Stimulated activated CD8-positive, alpha-beta memory T cell treated with anti-CD3 and anti-CD28 coated beads, Interleukin-4, amount 100 ng/mL, for 48 hours (primary cell): ENCODE data around the gene SDK2.

Experiments used
- DNase-seq: peaks from one replicate; pipeline ENCODE4 v3.0.0-alpha.2; 2020

Gene SDK2

GRCh38 chr17:73644145-73645049, at the start of gene SDK2:
Gene SDK2, minus strand, starts transcription at chr17:73644445. Its CDS starts 357 bp downstream, at chr17:73644088.
- no peak for DNase-seq

- DNase-seq, result no peak
Observed at GRCh38 chr17:73693071-73693470, 48.8 kb upstream of the SDK2 start.

GRCh38 chr17:73691321-73691766, 47.1 kb upstream of the SDK2 start:
- DNase-seq, result no peak

GRCh38 chr17:73690676-73691075, 46.4 kb upstream of the SDK2 start:
- DNase-seq, result no peak

- DNase-seq, result no peak
Observed at GRCh38 chr17:73689596-73690275, 45.5 kb upstream of the SDK2 start.

- DNase-seq, result no peak
Observed at GRCh38 chr17:73686961-73687360, 42.7 kb upstream of the SDK2 start.

- DNase-seq, result no peak
Observed at GRCh38 chr17:73686126-73686525, 41.9 kb upstream of the SDK2 start.

GRCh38 chr17:73684183-73684582, 39.9 kb upstream of the SDK2 start:
- no peak for DNase-seq

- DNase-seq, result no peak
Observed at GRCh38 chr17:73683771-73684170, 39.5 kb upstream of the SDK2 start.

GRCh38 chr17:73681946-73682345, 37.7 kb upstream of the SDK2 start:
- no peak for DNase-seq

- no peak for DNase-seq
Observed at GRCh38 chr17:73679476-73679875, 35.2 kb upstream of the SDK2 start.

GRCh38 chr17:73678999-73679398, 34.8 kb upstream of the SDK2 start:
- no peak for DNase-seq

- DNase-seq, result no peak
Observed at GRCh38 chr17:73669771-73670170, 25.5 kb upstream of the SDK2 start.

GRCh38 chr17:73667181-73667959, 23.1 kb upstream of the SDK2 start:
- no peak for DNase-seq

GRCh38 chr17:73663614-73664013, 19.4 kb upstream of the SDK2 start:
- no peak for DNase-seq

- DNase-seq, result peak; percentile 8
Observed at GRCh38 chr17:73660366-73660765, 16.1 kb upstream of the SDK2 start.

- DNase-seq, result no peak
Observed at GRCh38 chr17:73658821-73659515, 14.7 kb upstream of the SDK2 start.

GRCh38 chr17:73657473-73658116, 13.3 kb upstream of the SDK2 start:
- peak; percentile 46 for DNase-seq

GRCh38 chr17:73654241-73654640, 10.0 kb upstream of the SDK2 start:
- peak; percentile 14 for DNase-seq

- no peak for DNase-seq
Observed at GRCh38 chr17:73653810-73654209, 9.6 kb upstream of the SDK2 start.

- no peak for DNase-seq
Observed at GRCh38 chr17:73652886-73653480, 8.7 kb upstream of the SDK2 start.
